Measurements from ENCODE around the gene CCDC157. TPM values are rescaled to one million over a fixed set of nuclear protein-coding genes. Genes with fewer than 3 reads are reported as not detected.
"Not testable (repeated sequence)": the region's sequence is repeated elsewhere in the genome, so short reads cannot be mapped to it uniquely, and the experiment has no call there.

CCDC157 gene
- polyA plus RNA-seq, 1 of the 3 experiments (the other 2 are of a cell fraction): 5.8 TPM

DNA sequence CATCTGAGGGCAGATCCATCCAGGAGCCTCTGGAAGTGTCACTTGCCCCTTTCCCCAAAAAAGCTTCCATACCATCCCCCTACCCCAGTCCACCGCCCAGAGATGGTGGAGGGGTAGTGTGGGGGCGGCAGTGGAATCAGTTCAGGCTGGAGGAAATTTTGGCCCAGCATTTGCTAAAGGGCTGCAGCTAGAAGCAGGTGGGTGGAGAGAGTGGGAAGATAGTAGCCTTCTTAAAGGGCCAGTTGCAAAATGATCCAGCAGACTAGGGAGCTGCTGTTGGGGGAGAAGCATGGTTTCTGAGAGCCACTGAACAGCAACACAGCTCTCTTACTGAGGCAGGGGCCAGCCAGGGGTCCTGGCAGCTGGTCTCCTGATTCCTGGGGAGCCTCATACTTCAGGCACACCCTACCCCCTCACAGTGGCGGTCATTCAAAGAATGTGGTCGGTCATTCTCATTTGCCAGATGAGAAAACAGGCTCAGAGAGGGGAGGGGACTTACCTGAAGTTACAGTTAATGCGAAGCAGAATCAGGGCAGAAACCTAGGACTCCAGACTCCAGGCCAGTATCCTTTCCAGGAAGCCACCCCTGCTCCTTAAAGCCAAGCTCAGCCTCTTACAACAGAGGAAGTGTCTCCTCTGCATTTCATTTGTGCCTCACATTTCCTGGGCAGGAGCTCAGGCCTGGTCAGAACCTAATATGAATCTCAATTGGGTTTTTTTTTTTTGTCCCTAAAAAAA, 45.4 kb downstream of the CCDC157 start (continued):
- TF ChIP-seq, protein P1, sequence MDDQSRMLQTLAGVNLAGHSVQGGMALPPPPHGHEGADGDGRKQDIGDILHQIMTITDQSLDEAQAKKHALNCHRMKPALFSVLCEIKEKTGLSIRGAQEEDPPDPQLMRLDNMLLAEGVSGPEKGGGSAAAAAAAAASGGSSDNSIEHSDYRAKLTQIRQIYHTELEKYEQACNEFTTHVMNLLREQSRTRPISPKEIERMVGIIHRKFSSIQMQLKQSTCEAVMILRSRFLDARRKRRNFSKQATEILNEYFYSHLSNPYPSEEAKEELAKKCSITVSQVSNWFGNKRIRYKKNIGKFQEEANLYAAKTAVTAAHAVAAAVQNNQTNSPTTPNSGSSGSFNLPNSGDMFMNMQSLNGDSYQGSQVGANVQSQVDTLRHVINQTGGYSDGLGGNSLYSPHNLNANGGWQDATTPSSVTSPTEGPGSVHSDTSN (IDR thresholded peaks at IDR 0.05): no peak
- TF ChIP-seq NRF1 (IDR thresholded peaks at IDR 0.05; ENCODE audit: low read depth, low read length): no peak
- TF ChIP-seq POLR2AphosphoS5 (IDR thresholded peaks at IDR 0.05; ENCODE audit: low read depth, low read length): no peak

DNA sequence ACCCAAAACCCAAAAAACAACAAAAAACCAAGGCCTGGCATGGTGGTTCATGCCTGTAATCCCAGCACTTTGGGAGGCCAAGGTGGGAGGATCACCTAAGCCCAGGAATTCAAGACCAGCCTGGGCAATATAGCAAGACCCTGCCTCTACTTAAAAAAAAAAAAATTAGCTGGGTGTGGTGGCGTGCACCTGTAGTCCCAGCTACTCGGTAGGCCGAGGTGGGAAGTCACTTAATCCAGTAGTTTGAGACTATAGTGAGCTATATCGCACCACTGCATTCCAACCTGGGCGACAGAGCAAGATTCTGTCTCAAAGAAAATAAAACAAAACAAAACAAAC, 45.9 kb downstream of the CCDC157 start:
- not testable (repeated sequence) for H3K27ac ChIP-seq (ENCODE audit: low read depth in 2 of 2, low read length in 1 of 2); H3K9ac ChIP-seq; H4K20me1 ChIP-seq (ENCODE audit: insufficient read depth); H2AFZ ChIP-seq (ENCODE audit: low read depth); H3F3A ChIP-seq (replicated peaks; ENCODE audit: insufficient read depth); H3K4me3 ChIP-seq (ENCODE audit: low read depth in 2 of 2, low read length in 1 of 2); H3K9me3 ChIP-seq; H3K27me3 ChIP-seq (ENCODE audit: insufficient read depth); DNase-seq; H3K9me2 ChIP-seq; H3K4me1 ChIP-seq (ENCODE audit: control insufficient read depth in 1 of 2, insufficient read depth in 2 of 2, low read depth in 1 of 2, low read length in 1 of 2); H3K4me2 ChIP-seq
- ChIA-PET CTCF (interaction anchor here (1.4 kb wide), 2 partner anchors 22 to 82 kb away, joined by 4 to 5 read pairs; partner anchors contain the start of gene MTFP1), POLR2A (interaction anchor here (1.5 kb wide), 1 partner anchor 21 kb away, joined by 4 read pairs; no protein-coding TSS in a partner anchor)
- 96% methylated on average over 5 of the region's 5 CpGs for WGBS (ENCODE audit: low lambda C conversion rate)
- Histone ChIP-seq H3K36me3 (replicated peaks in 1 of 2; ENCODE audit: control insufficient read depth in 1 of 2, insufficient read depth in 2 of 2, low read length in 1 of 2) (peaks cover 3 to 17% of the 10 kb centered on the region in 2 experiments), H3K79me2 (ENCODE audit: insufficient read depth) (peaks cover 26% of the 10 kb centered on the region)

DNA sequence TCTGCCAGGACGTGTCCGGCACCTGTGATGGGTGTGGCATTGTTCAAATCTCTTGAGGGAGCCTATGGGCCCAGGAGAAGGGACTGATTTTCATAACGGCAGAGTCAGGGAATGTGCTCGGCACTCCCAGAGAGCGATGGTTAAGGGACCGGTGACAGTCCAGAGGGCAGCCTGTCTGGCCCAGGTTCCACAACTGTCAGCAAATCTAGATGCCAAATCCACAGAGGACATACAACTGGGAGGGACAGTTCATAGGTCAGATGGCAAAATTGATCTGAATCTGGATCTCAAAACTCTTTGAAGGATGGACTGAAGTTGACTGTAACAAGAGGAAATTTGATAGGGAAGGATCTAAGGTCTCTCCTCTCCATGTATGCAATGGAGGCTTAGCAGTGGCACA, 47.5 kb downstream of the CCDC157 start:
- WGBS (ENCODE audit: low lambda C conversion rate): 85% methylated on average over 2 of the region's 6 CpGs
- no peak for TF ChIP-seq RCOR1 (IDR thresholded peaks at IDR 0.05; ENCODE audit: low read length)
- TF ChIP-seq, protein P2, sequence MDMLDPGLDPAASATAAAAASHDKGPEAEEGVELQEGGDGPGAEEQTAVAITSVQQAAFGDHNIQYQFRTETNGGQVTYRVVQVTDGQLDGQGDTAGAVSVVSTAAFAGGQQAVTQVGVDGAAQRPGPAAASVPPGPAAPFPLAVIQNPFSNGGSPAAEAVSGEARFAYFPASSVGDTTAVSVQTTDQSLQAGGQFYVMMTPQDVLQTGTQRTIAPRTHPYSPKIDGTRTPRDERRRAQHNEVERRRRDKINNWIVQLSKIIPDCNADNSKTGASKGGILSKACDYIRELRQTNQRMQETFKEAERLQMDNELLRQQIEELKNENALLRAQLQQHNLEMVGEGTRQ (IDR thresholded peaks at IDR 0.05; ENCODE audit: borderline replicate concordance, low read depth, low read length): no peak
- no peak for TF ChIP-seq FOXM1 (IDR thresholded peaks at IDR 0.05; ENCODE audit: low read depth)
- TF ChIP-seq RFX5 (IDR thresholded peaks at IDR 0.05; ENCODE audit: low read length): no peak
- TF ChIP-seq, protein P3, sequence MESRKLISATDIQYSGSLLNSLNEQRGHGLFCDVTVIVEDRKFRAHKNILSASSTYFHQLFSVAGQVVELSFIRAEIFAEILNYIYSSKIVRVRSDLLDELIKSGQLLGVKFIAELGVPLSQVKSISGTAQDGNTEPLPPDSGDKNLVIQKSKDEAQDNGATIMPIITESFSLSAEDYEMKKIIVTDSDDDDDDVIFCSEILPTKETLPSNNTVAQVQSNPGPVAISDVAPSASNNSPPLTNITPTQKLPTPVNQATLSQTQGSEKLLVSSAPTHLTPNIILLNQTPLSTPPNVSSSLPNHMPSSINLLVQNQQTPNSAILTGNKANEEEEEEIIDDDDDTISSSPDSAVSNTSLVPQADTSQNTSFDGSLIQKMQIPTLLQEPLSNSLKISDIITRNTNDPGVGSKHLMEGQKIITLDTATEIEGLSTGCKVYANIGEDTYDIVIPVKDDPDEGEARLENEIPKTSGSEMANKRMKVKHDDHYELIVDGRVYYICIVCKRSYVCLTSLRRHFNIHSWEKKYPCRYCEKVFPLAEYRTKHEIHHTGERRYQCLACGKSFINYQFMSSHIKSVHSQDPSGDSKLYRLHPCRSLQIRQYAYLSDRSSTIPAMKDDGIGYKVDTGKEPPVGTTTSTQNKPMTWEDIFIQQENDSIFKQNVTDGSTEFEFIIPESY (IDR thresholded peaks at IDR 0.05; ENCODE audit: borderline replicate concordance, low read depth): no peak
- TF ChIP-seq TEAD4 (IDR thresholded peaks at IDR 0.05; ENCODE audit: borderline replicate concordance, insufficient read depth): no peak
- TF ChIP-seq JUND (IDR thresholded peaks at IDR 0.05): no peak
- TF ChIP-seq CHD2 (IDR thresholded peaks at IDR 0.05; ENCODE audit: low read length, partially characterized antibody): no peak
- TF ChIP-seq EP300 (IDR thresholded peaks at IDR 0.05; ENCODE audit: borderline replicate concordance in 1 of 2, low read depth in 1 of 2, low read length in 1 of 2): no peak
- no peak for TF ChIP-seq POLR2AphosphoS5 (IDR thresholded peaks at IDR 0.05; ENCODE audit: low read depth, low read length)
- TF ChIP-seq, protein P1 (IDR thresholded peaks at IDR 0.05): no peak
- TF ChIP-seq, protein P4, sequence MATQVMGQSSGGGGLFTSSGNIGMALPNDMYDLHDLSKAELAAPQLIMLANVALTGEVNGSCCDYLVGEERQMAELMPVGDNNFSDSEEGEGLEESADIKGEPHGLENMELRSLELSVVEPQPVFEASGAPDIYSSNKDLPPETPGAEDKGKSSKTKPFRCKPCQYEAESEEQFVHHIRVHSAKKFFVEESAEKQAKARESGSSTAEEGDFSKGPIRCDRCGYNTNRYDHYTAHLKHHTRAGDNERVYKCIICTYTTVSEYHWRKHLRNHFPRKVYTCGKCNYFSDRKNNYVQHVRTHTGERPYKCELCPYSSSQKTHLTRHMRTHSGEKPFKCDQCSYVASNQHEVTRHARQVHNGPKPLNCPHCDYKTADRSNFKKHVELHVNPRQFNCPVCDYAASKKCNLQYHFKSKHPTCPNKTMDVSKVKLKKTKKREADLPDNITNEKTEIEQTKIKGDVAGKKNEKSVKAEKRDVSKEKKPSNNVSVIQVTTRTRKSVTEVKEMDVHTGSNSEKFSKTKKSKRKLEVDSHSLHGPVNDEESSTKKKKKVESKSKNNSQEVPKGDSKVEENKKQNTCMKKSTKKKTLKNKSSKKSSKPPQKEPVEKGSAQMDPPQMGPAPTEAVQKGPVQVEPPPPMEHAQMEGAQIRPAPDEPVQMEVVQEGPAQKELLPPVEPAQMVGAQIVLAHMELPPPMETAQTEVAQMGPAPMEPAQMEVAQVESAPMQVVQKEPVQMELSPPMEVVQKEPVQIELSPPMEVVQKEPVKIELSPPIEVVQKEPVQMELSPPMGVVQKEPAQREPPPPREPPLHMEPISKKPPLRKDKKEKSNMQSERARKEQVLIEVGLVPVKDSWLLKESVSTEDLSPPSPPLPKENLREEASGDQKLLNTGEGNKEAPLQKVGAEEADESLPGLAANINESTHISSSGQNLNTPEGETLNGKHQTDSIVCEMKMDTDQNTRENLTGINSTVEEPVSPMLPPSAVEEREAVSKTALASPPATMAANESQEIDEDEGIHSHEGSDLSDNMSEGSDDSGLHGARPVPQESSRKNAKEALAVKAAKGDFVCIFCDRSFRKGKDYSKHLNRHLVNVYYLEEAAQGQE (IDR thresholded peaks at IDR 0.05; ENCODE audit: low read depth, low read length): no peak
- TF ChIP-seq, protein P5, sequence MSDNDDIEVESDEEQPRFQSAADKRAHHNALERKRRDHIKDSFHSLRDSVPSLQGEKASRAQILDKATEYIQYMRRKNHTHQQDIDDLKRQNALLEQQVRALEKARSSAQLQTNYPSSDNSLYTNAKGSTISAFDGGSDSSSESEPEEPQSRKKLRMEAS (IDR thresholded peaks at IDR 0.05; ENCODE audit: low read depth): no peak

More for the DNA sequence above, 47.5 kb downstream of the CCDC157 start:
- Histone ChIP-seq H3K36me3 (replicated peaks in 1 of 2; ENCODE audit: control insufficient read depth in 1 of 2, insufficient read depth in 2 of 2, low read length in 1 of 2) (peaks cover 3 to 25% of the 10 kb centered on the region in 2 experiments), H3K9me3 (no peaks in the 10 kb centered on the region), H3K79me2 (ENCODE audit: insufficient read depth) (peaks cover 11% of the 10 kb centered on the region; the same call in 1 of the 2 replicates), H3K4me2 (no peak overlapping the region), H3K4me1 (ENCODE audit: control insufficient read depth in 1 of 2, insufficient read depth in 2 of 2, low read depth in 1 of 2, low read length in 1 of 2) (no peaks in the 10 kb centered on the region; a peak in 1 of 4 replicates), H3K27me3 (ENCODE audit: insufficient read depth) (no peaks in the 10 kb centered on the region), H3K9ac (no peak overlapping the region), H3K4me3 (ENCODE audit: low read depth in 2 of 2, low read length in 1 of 2) (no peak overlapping the region), H3F3A (replicated peaks; ENCODE audit: insufficient read depth) (peaks cover 8% of the 10 kb centered on the region), H3K9me2 (no peaks in the 10 kb centered on the region), H2AFZ (ENCODE audit: low read depth) (no peak overlapping the region), H4K20me1 (ENCODE audit: insufficient read depth) (no peaks in the 10 kb centered on the region), H3K27ac (ENCODE audit: low read depth in 2 of 2, low read length in 1 of 2) (no peak overlapping the region)
- CTCF ChIA-PET: interaction anchor here (1.5 kb wide), 1 partner anchor 14 kb away, joined by 4 read pairs; no protein-coding TSS in a partner anchor
- no peak for DNase-seq
- POLR2A ChIA-PET: no interaction called here
